HepG2 (cell line): ENCODE data around the gene VDR. TPM values are rescaled to one million over a fixed set of nuclear protein-coding genes. Genes with fewer than 3 reads are reported as not detected.
A peak's percentile ranks its signal among the peaks of the same experiment; 100 is the strongest.

Experiments used
- AFF4 ChIP-seq: sonication (generic); formaldehyde crosslinking; IDR thresholded peaks from 2 replicates; pipeline ENCODE4 v1.4.0; 2020; ENCODE audit warnings: missing genetic modification reagents
- ARID2 ChIP-seq: sonication (generic); formaldehyde crosslinking; IDR thresholded peaks from 2 replicates; pipeline ENCODE4 v1.8.1; 2022; ENCODE audit warnings: mild to moderate bottlenecking, missing genetic modification reagents, borderline replicate concordance
- ARNT ChIP-seq: fragments of 450-650 bp; IDR thresholded peaks from 2 replicates; pipeline ENCODE4 v1.6.1; 2017
- ATF3 ChIP-seq: sonication (generic); formaldehyde crosslinking; IDR thresholded peaks from 2 replicates; pipeline ENCODE4 v1.4.0; 2020; ENCODE audit warnings: missing genetic modification reagents
- EEA1 ChIP-seq: sonication (generic); formaldehyde crosslinking; IDR thresholded peaks from 2 replicates; pipeline ENCODE4 v1.5.1; 2020; ENCODE audit warnings: mild to moderate bottlenecking, missing genetic modification reagents, borderline replicate concordance
- FOXC1 ChIP-seq: sonication (generic); formaldehyde crosslinking; IDR thresholded peaks from 2 replicates; pipeline ENCODE4 v1.8.0; 2022; ENCODE audit warnings: mild to moderate bottlenecking, missing genetic modification reagents, borderline replicate concordance
- FOXO4 ChIP-seq: sonication (generic); formaldehyde crosslinking; conservative IDR thresholded peaks from 2 replicates; pipeline ENCODE4 v1.8.1; 2023; ENCODE audit warnings: missing genetic modification reagents
- GLMP ChIP-seq: sonication (generic); formaldehyde crosslinking; IDR thresholded peaks from 2 replicates; pipeline ENCODE4 v1.9.0; 2021; ENCODE audit warnings: missing genetic modification reagents, mild to moderate bottlenecking, borderline replicate concordance
- JDP2 ChIP-seq: sonication (generic); formaldehyde crosslinking; IDR thresholded peaks from 2 replicates; pipeline ENCODE4 v1.8.1; 2022; ENCODE audit warnings: missing genetic modification reagents, borderline replicate concordance
- ONECUT2 ChIP-seq: sonication (generic); formaldehyde crosslinking; IDR thresholded peaks from 2 replicates; pipeline ENCODE4 v1.4.0; 2020; ENCODE audit warnings: missing genetic modification reagents
- SRSF9 ChIP-seq: fragments of 200-400 bp; formaldehyde crosslinking; IDR thresholded peaks from 2 replicates; pipeline ENCODE4 v1.6.1; 2018; ENCODE audit warnings: borderline replicate concordance, mild to moderate bottlenecking, low read depth, low read length; ENCODE audit not compliant: insufficient read depth, poor library complexity, severe bottlenecking
- TBX2 ChIP-seq: sonication (generic); formaldehyde crosslinking; IDR thresholded peaks from 2 replicates; pipeline ENCODE4 v1.5.0; 2020; ENCODE audit warnings: missing genetic modification reagents, mild to moderate bottlenecking, borderline replicate concordance
- TCF7L2 ChIP-seq: IDR thresholded peaks from 2 replicates; pipeline ENCODE4 v1.6.1; 2011; ENCODE audit warnings: mild to moderate bottlenecking, low read depth, low read length, moderate library complexity
- ZBTB1 ChIP-seq: sonication (generic); formaldehyde crosslinking; IDR thresholded peaks from 2 replicates; pipeline ENCODE4 v1.4.0; 2020; ENCODE audit warnings: missing genetic modification reagents, borderline replicate concordance
- ZBTB20 ChIP-seq: sonication (generic); formaldehyde crosslinking; IDR thresholded peaks from 2 replicates; pipeline ENCODE4 v1.8.1; 2023; ENCODE audit warnings: missing genetic modification reagents, low read depth, mild to moderate bottlenecking, borderline replicate concordance
- ZNF326 ChIP-seq: sonication (generic); formaldehyde crosslinking; IDR thresholded peaks from 2 replicates; pipeline ENCODE4 v1.4.0; 2020; ENCODE audit warnings: missing genetic modification reagents, borderline replicate concordance
- ZNF570 ChIP-seq: sonication (generic); formaldehyde crosslinking; IDR thresholded peaks from 2 replicates; pipeline ENCODE4 v1.4.0; 2020; ENCODE audit warnings: mild to moderate bottlenecking, missing genetic modification reagents, borderline replicate concordance
- ZNF572 ChIP-seq: sonication (generic); formaldehyde crosslinking; IDR thresholded peaks from 2 replicates; pipeline ENCODE4 v1.5.1; 2020; ENCODE audit warnings: mild to moderate bottlenecking, missing genetic modification reagents
- ZNF709 ChIP-seq: sonication (generic); formaldehyde crosslinking; IDR thresholded peaks from 2 replicates; pipeline ENCODE4 v1.5.0; 2020; ENCODE audit warnings: mild to moderate bottlenecking, missing genetic modification reagents
- ZNF788 ChIP-seq: sonication (generic); formaldehyde crosslinking; IDR thresholded peaks from 2 replicates; pipeline ENCODE4 v1.5.0; 2020; ENCODE audit warnings: mild to moderate bottlenecking, missing genetic modification reagents, borderline replicate concordance
- ZSCAN29 ChIP-seq: sonication (generic); formaldehyde crosslinking; conservative IDR thresholded peaks from 2 replicates; pipeline ENCODE4 v1.4.0; 2020; ENCODE audit warnings: mild to moderate bottlenecking, missing genetic modification reagents
- polyA plus RNA-seq, 8 experiments: library from polyadenylated mRNA; depleted of rRNA in 3 of 8; stranded (reverse) in 7 of 8; unstranded in 1 of 8; fragments of >200 nt; fragmentation: Illumina TruSeq in 4 of 8; extraction: Trizol in 4 of 8; gene quantifications; 2 replicates each; pipeline versions ENCODE4 v1.2.1 to v1.2.3, GENCODE V29; 2011 to 2016; ENCODE audit warnings: low read depth in 4 of 8, missing spikeins in 1 of 8, mixed read lengths in 1 of 8; ENCODE audit not compliant: insufficient read depth in 1 of 8
- total RNA-seq, 5 experiments: library from RNA; depleted of rRNA; stranded (reverse); fragments of >200 nt; fragmentation: Illumina TruSeq; extraction: Trizol; gene quantifications; 2 replicates each; pipeline ENCODE4 v1.2.3, GENCODE V29; 2016; ENCODE audit warnings: low read depth in 1 of 5
- TF ChIP-seq, protein P1 (sequence below): sonication (generic); formaldehyde crosslinking; IDR thresholded peaks from 2 replicates; pipeline ENCODE4 v1.5.1; 2020; ENCODE audit warnings: missing genetic modification reagents, mild to moderate bottlenecking, borderline replicate concordance

The VDR gene
- total and polyA plus RNA-seq, 2 of the 13 experiments (the other 11 are each of a cell fraction or from before 2014, with no cell fraction given) = 0.08 to 0.33 TPM

DNA sequence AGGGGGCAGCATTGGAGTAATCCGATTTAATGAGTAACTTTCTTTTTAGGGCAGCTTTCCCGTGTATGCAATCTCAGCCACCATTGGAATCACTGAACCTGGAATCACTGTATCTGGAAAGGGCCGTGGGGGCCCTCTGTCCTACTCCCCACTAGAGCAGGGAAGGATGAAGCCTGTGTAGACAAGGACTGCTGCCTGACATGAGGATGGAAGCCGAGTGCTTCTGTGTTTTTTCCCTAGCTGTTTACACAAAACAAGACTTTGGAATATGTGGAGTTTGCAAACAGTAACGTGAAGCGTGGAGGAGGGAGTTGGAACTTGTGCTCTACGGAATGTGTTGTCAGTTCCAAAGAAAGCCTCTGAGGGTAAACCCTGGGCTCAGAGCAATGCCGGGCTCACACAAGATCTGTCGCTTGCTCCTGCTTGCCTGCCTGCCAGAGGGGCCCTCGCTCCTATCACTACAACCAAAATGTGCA lies 52.7 kb downstream of the VDR start (continued):
- TF ChIP-seq FOXO4 (CRISPR knock-in tag) (no peak), ZSCAN29 (CRISPR knock-in tag) (peak; percentile 99), TBX2 (0 out of 2 replicates have a peak, but pooled peaks have one; percentile 27), ARNT (no peak), ZNF326 (CRISPR knock-in tag) (no peak), ONECUT2 (CRISPR knock-in tag) (no peak), ZBTB20 (CRISPR knock-in tag) (no peak), SRSF9 (no peak), EEA1 (CRISPR knock-in tag) (no peak), ARID2 (CRISPR knock-in tag) (no peak), ZNF709 (CRISPR knock-in tag) (no peak), ZNF788 (CRISPR knock-in tag) (peak; percentile 41; the same call in 1 of the 2 replicates), JDP2 (CRISPR knock-in tag) (no peak), FOXC1 (CRISPR knock-in tag) (peak; percentile 34; the same call in 1 of the 2 replicates), ZNF570 (CRISPR knock-in tag) (no peak), ATF3 (CRISPR knock-in tag) (no peak), ZBTB1 (no peak), AFF4 (CRISPR knock-in tag) (no peak), GLMP (no peak), ZNF572 (CRISPR knock-in tag) (no peak), TCF7L2 (no peak)
- TF ChIP-seq, protein P1, sequence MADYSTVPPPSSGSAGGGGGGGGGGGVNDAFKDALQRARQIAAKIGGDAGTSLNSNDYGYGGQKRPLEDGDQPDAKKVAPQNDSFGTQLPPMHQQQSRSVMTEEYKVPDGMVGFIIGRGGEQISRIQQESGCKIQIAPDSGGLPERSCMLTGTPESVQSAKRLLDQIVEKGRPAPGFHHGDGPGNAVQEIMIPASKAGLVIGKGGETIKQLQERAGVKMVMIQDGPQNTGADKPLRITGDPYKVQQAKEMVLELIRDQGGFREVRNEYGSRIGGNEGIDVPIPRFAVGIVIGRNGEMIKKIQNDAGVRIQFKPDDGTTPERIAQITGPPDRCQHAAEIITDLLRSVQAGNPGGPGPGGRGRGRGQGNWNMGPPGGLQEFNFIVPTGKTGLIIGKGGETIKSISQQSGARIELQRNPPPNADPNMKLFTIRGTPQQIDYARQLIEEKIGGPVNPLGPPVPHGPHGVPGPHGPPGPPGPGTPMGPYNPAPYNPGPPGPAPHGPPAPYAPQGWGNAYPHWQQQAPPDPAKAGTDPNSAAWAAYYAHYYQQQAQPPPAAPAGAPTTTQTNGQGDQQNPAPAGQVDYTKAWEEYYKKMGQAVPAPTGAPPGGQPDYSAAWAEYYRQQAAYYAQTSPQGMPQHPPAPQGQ (CRISPR knock-in tag) = no peak
